ENCODE results near the gene CPEB2.

CPEB2 gene

DNA sequence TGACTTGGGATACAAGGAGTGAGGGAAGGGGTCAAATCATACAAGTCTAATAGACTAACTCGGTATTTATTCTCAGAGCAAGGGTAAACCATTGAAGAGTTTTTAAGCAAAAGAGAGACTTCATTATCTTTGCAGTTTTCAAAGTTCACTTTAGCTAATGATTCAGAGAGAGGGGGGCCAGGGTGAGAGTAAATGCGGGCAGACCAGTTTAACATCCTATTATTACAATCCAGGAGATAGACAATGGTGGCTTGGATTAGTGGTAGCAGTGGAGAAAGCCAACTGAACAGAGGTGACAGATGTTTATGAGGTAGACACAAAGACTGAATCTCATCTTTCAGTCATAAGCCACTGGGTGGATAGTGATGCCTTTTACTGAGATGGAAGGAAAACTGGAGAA lies 57.9 kb downstream of the CPEB2 start:
- Histone ChIP-seq H2BK5ac (ENCODE audit: low read length) (no peak overlapping the region), H3K27me3 (ENCODE audit: control insufficient read depth in 3 of 3, insufficient read depth in 3 of 3, low read depth in 1 of 3, low read length in 3 of 3) (no peaks in the 10 kb centered on the region), H3K27ac (replicated peaks; ENCODE audit: low read length) (no peak overlapping the region), H3K4me3 (ENCODE audit: low read length in 2 of 2) (no peak overlapping the region), H3K18ac (ENCODE audit: low read length) (no peak overlapping the region), H2BK120ac (ENCODE audit: low read depth, low read length) (no peak overlapping the region), H2AK5ac (ENCODE audit: low read depth, low read length) (no peak overlapping the region), H3K4me1 (ENCODE audit: control insufficient read depth in 2 of 2, insufficient read depth in 1 of 2, low read depth in 1 of 2, low read length in 2 of 2) (no peaks in the 10 kb centered on the region), H3K23ac (ENCODE audit: low read depth, low read length, poor library complexity) (no peak overlapping the region), H4K91ac (ENCODE audit: low read depth, low read length, poor library complexity) (no peak overlapping the region), H2BK12ac (ENCODE audit: low read length) (no peak overlapping the region), H2AFZ (ENCODE audit: low read length) (no peak overlapping the region), H3K9ac (ENCODE audit: low read depth, low read length, poor library complexity) (no peak overlapping the region), H3K4ac (ENCODE audit: low read length) (no peak overlapping the region), H3K9me3 (replicated peaks in 1 of 2; ENCODE audit: control insufficient read depth in 2 of 2, insufficient read depth in 1 of 2, low read depth in 1 of 2, low read length in 2 of 2) (no peaks in the 10 kb centered on the region), H3K79me1 (ENCODE audit: low read depth, low read length) (no peaks in the 10 kb centered on the region), H3K4me2 (ENCODE audit: insufficient read depth, low read length, poor library complexity, severe bottlenecking) (no peak overlapping the region), H2BK15ac (ENCODE audit: low read length) (no peak overlapping the region), H4K8ac (ENCODE audit: low read depth, low read length) (no peak overlapping the region), H3K36me3 (replicated peaks in 1 of 2; ENCODE audit: control insufficient read depth in 2 of 2, insufficient read depth in 2 of 2, low read length in 2 of 2) (no peaks in the 10 kb centered on the region), H3K14ac (ENCODE audit: low read length) (no peak overlapping the region)
- no CpG with 5 or more reads among the region's 2 CpGs for WGBS, 2 donors (ENCODE audit: extremely low coverage in 2 of 2, insufficient read length in 2 of 2, insufficient replicate concordance in 1 of 2)
- no peak for DNase-seq (ENCODE audit: low spot score)

DNA sequence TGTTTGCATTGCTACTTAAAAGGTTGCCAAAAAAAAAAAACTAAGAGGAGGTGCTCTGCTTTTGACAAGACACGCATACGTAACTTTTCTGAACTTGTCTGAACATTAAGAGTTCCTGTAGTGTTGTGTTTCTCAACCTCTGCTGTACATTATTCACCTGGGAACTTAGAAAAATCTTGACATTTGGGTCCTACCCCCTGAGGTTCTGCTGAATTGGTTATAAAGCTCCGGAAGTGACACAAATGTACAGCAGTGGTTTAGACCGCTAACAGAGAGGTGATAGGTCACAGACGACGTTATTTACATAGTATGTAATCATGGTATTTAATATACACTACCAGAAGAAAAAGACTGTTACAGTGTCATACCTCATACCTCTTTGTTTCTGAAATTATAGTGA lies 61.1 kb downstream of the CPEB2 start:
- Histone ChIP-seq H3K9me3 (replicated peaks in 1 of 2; ENCODE audit: control insufficient read depth in 2 of 2, insufficient read depth in 1 of 2, low read depth in 1 of 2, low read length in 2 of 2) (no peaks in the 10 kb centered on the region), H4K8ac (ENCODE audit: low read depth, low read length) (no peak overlapping the region), H2BK12ac (ENCODE audit: low read length) (no peak overlapping the region), H3K23ac (ENCODE audit: low read depth, low read length, poor library complexity) (no peak overlapping the region), H3K9ac (ENCODE audit: low read depth, low read length, poor library complexity) (no peak overlapping the region), H3K36me3 (replicated peaks in 1 of 2; ENCODE audit: control insufficient read depth in 2 of 2, insufficient read depth in 2 of 2, low read length in 2 of 2) (no peaks in the 10 kb centered on the region), H2BK15ac (ENCODE audit: low read length) (no peak overlapping the region), H4K91ac (ENCODE audit: low read depth, low read length, poor library complexity) (no peak overlapping the region), H3K79me1 (ENCODE audit: low read depth, low read length) (no peaks in the 10 kb centered on the region), H2AFZ (ENCODE audit: low read length) (no peak overlapping the region), H3K4me1 (ENCODE audit: control insufficient read depth in 2 of 2, insufficient read depth in 1 of 2, low read depth in 1 of 2, low read length in 2 of 2) (no peaks in the 10 kb centered on the region), H3K27ac (replicated peaks; ENCODE audit: low read length) (no peak overlapping the region), H2BK120ac (ENCODE audit: low read depth, low read length) (no peak overlapping the region), H3K14ac (ENCODE audit: low read length) (no peak overlapping the region), H2AK5ac (ENCODE audit: low read depth, low read length) (no peak overlapping the region), H2BK5ac (ENCODE audit: low read length) (no peak overlapping the region), H3K18ac (ENCODE audit: low read length) (no peak overlapping the region), H3K4ac (ENCODE audit: low read length) (no peak overlapping the region), H3K27me3 (ENCODE audit: control insufficient read depth in 3 of 3, insufficient read depth in 3 of 3, low read depth in 1 of 3, low read length in 3 of 3) (no peaks in the 10 kb centered on the region), H3K4me2 (ENCODE audit: insufficient read depth, low read length, poor library complexity, severe bottlenecking) (no peak overlapping the region), H3K4me3 (ENCODE audit: low read length in 2 of 2) (no peak overlapping the region)
- no peak for DNase-seq (ENCODE audit: low spot score)
- WGBS, 2 donors (ENCODE audit: extremely low coverage in 2 of 2, insufficient read length in 2 of 2, insufficient replicate concordance in 1 of 2): no CpG with 5 or more reads among the region's 6 CpGs

DNA sequence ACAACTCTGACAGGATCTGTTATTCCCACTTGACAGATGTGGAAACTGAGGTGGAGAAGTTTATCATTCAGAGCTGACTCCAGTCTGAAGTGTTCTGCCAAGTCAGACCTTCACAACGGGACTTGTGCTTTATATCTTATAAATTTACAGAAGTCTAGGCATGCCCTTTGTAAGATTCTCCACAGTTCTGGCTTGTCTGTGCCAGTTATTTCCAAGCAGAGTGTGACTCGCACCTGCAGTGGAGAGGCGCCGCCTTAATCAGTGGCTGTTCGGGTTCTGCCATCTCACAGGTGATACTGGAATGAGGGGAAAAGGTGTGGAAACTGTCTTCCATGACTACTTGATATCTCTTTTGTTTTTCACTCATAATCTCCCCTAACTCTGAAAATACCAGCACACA lies 63.2 kb downstream of the CPEB2 start:
- Histone ChIP-seq H2BK120ac (ENCODE audit: low read depth, low read length) (no peak overlapping the region), H3K18ac (ENCODE audit: low read length) (no peak overlapping the region), H2AK5ac (ENCODE audit: low read depth, low read length) (no peak overlapping the region), H3K27me3 (ENCODE audit: control insufficient read depth in 3 of 3, insufficient read depth in 3 of 3, low read depth in 1 of 3, low read length in 3 of 3) (no peaks in the 10 kb centered on the region), H3K27ac (replicated peaks; ENCODE audit: low read length) (no peak overlapping the region), H3K14ac (ENCODE audit: low read length) (no peak overlapping the region), H3K9ac (ENCODE audit: low read depth, low read length, poor library complexity) (no peak overlapping the region), H4K91ac (ENCODE audit: low read depth, low read length, poor library complexity) (no peak overlapping the region), H3K9me3 (replicated peaks in 1 of 2; ENCODE audit: control insufficient read depth in 2 of 2, insufficient read depth in 1 of 2, low read depth in 1 of 2, low read length in 2 of 2) (no peaks in the 10 kb centered on the region), H3K4ac (ENCODE audit: low read length) (no peak overlapping the region), H3K23ac (ENCODE audit: low read depth, low read length, poor library complexity) (no peak overlapping the region), H3K36me3 (replicated peaks in 1 of 2; ENCODE audit: control insufficient read depth in 2 of 2, insufficient read depth in 2 of 2, low read length in 2 of 2) (no peaks in the 10 kb centered on the region), H3K4me1 (ENCODE audit: control insufficient read depth in 2 of 2, insufficient read depth in 1 of 2, low read depth in 1 of 2, low read length in 2 of 2) (no peaks in the 10 kb centered on the region), H2BK5ac (ENCODE audit: low read length) (no peak overlapping the region), H3K4me3 (ENCODE audit: low read length in 2 of 2) (no peak overlapping the region), H3K4me2 (ENCODE audit: insufficient read depth, low read length, poor library complexity, severe bottlenecking) (no peak overlapping the region), H2AFZ (ENCODE audit: low read length) (no peak overlapping the region), H3K79me1 (ENCODE audit: low read depth, low read length) (no peaks in the 10 kb centered on the region), H4K8ac (ENCODE audit: low read depth, low read length) (no peak overlapping the region), H2BK15ac (ENCODE audit: low read length) (no peak overlapping the region), H2BK12ac (ENCODE audit: low read length) (no peak overlapping the region)
- WGBS, 2 donors (ENCODE audit: extremely low coverage in 2 of 2, insufficient read length in 2 of 2, insufficient replicate concordance in 1 of 2): no CpG with 5 or more reads among the region's 5 CpGs
- no peak for DNase-seq (ENCODE audit: low spot score)

DNA sequence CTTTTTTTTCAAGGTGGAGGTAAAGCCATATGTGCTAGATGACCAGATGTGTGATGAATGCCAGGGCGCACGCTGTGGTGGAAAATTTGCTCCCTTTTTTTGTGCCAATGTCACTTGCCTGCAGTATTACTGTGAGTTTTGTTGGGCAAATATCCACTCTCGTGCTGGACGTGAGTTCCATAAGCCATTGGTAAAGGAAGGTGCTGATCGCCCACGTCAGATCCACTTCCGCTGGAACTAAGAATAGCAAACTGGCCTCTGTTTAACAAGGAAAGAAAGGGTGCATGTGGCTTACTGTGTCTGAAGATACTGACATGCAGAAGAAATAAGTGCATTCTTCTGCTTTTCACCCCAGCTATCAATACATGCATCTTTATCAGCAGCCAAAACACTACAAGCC lies 63.9 kb downstream of the CPEB2 start:
- Histone ChIP-seq H3K4me2 (ENCODE audit: insufficient read depth, low read length, poor library complexity, severe bottlenecking) (no peak overlapping the region), H3K23ac (ENCODE audit: low read depth, low read length, poor library complexity) (no peak overlapping the region), H2BK15ac (ENCODE audit: low read length) (no peak overlapping the region), H3K36me3 (replicated peaks in 1 of 2; ENCODE audit: control insufficient read depth in 2 of 2, insufficient read depth in 2 of 2, low read length in 2 of 2) (no peaks in the 10 kb centered on the region), H3K79me1 (ENCODE audit: low read depth, low read length) (no peaks in the 10 kb centered on the region), H3K27me3 (ENCODE audit: control insufficient read depth in 3 of 3, insufficient read depth in 3 of 3, low read depth in 1 of 3, low read length in 3 of 3) (no peaks in the 10 kb centered on the region), H4K91ac (ENCODE audit: low read depth, low read length, poor library complexity) (no peak overlapping the region), H3K4me3 (ENCODE audit: low read length in 2 of 2) (no peak overlapping the region), H2AK5ac (ENCODE audit: low read depth, low read length) (no peak overlapping the region), H3K18ac (ENCODE audit: low read length) (no peak overlapping the region), H2AFZ (ENCODE audit: low read length) (no peak overlapping the region), H3K27ac (replicated peaks; ENCODE audit: low read length) (no peak overlapping the region), H2BK12ac (ENCODE audit: low read length) (no peak overlapping the region), H3K9me3 (replicated peaks in 1 of 2; ENCODE audit: control insufficient read depth in 2 of 2, insufficient read depth in 1 of 2, low read depth in 1 of 2, low read length in 2 of 2) (no peaks in the 10 kb centered on the region), H2BK120ac (ENCODE audit: low read depth, low read length) (no peak overlapping the region), H2BK5ac (ENCODE audit: low read length) (no peak overlapping the region), H3K14ac (ENCODE audit: low read length) (no peak overlapping the region), H3K4me1 (ENCODE audit: control insufficient read depth in 2 of 2, insufficient read depth in 1 of 2, low read depth in 1 of 2, low read length in 2 of 2) (no peaks in the 10 kb centered on the region), H3K4ac (ENCODE audit: low read length) (no peak overlapping the region), H3K9ac (ENCODE audit: low read depth, low read length, poor library complexity) (no peak overlapping the region), H4K8ac (ENCODE audit: low read depth, low read length) (no peak overlapping the region)
- DNase-seq (ENCODE audit: low spot score): no peak
- no CpG with 5 or more reads among the region's 7 CpGs for WGBS, 2 donors (ENCODE audit: extremely low coverage in 2 of 2, insufficient read length in 2 of 2, insufficient replicate concordance in 1 of 2)
